ENCODE results near the gene KLHL17.

KLHL17 gene

DNA sequence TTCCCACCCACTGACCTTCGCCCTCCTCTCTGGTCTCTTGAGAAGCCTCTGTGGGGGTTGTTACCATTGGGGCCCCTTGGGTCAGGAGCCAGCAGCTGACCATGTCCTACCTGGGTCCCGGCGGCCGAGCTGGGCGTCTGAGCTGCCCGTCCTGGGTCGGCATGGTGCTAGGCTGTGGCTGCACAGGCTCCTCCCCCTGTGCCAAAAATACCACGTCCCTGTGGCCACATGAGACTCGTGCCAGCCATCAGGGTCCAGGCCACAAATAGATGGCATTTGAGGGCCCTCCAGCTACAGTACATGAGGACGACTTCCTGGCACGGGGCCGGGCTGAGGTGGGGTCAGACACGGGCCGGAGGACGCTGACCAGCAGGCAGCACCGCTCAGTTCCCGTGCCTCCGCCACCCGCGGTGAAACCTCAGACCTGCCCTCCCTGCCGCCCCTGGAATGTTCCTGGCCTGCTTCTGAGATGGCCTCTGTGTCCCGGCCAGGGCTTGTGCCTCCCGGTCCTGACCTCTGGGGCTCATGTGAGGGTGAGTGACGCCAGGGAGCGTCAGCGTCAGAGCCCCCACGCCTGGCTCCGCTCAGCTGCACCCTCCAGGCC lies 21.7 kb downstream of the KLHL17 start, which contains the start of gene PERM1:
Gene PERM1 (minus strand): TSS at position 139 of the 604 bp plus-strand sequence. CDS start 1,064 bp downstream, outside the sequence.
- Histone ChIP-seq H3K4me1 (ENCODE audit: insufficient read depth, low read length, severe bottlenecking) (no peaks in the 10 kb centered on the region), H3K9me2 (ENCODE audit: low read depth, low read length) (no peaks in the 10 kb centered on the region), H3K79me2 (ENCODE audit: insufficient read depth, low read length) (no peaks in the 10 kb centered on the region), H3K9me3 (ENCODE audit: low read length) (no peaks in the 10 kb centered on the region), H3K27me3 (ENCODE audit: insufficient read depth, low read length) (no peaks in the 10 kb centered on the region; the same call in 1 of the 2 replicates), H3K27ac (ENCODE audit: low read depth, low read length, poor library complexity, severe bottlenecking) (no peak within 1 kb of the TSS), H3F3A (ENCODE audit: insufficient read depth, low read length) (no peaks in the 10 kb centered on the region), H3K4me3 (ENCODE audit: low read depth, low read length, poor library complexity, severe bottlenecking) (no peak within 1 kb of the TSS), H3K36me3 (ENCODE audit: insufficient read depth, low read length) (no peaks in the 10 kb centered on the region), H4K20me1 (ENCODE audit: insufficient read depth, low read length) (no peaks in the 10 kb centered on the region), H2AFZ (ENCODE audit: low read length) (no peak within 1 kb of the TSS), H3K4me2 (ENCODE audit: low read length) (no peak within 1 kb of the TSS), H3K9ac (ENCODE audit: low read length) (no peak within 1 kb of the TSS)
- TF ChIP-seq CTCF (IDR thresholded peaks at IDR 0.05; ENCODE audit: low read length) = no peak
- TF ChIP-seq EZH2 (IDR thresholded peaks at IDR 0.05; ENCODE audit: borderline replicate concordance, low read length) = no peak

- no peak overlapping the region for H3K4me3 ChIP-seq (ENCODE audit: low read depth, low read length, poor library complexity, severe bottlenecking)
- TF ChIP-seq EZH2 (IDR thresholded peaks at IDR 0.05; ENCODE audit: borderline replicate concordance, low read length) (no peak), CTCF (IDR thresholded peaks at IDR 0.05; ENCODE audit: low read length) (no peak)
- H3K4me2 ChIP-seq (ENCODE audit: low read length) = no peak overlapping the region
- no peaks in the 10 kb centered on the region for H3K9me2 ChIP-seq (ENCODE audit: low read depth, low read length)
- no peaks in the 10 kb centered on the region for H3K36me3 ChIP-seq (ENCODE audit: insufficient read depth, low read length)
- H4K20me1 ChIP-seq (ENCODE audit: insufficient read depth, low read length) = no peaks in the 10 kb centered on the region
- no peaks in the 10 kb centered on the region for H3K4me1 ChIP-seq (ENCODE audit: insufficient read depth, low read length, severe bottlenecking)
- no peak overlapping the region for H3K9ac ChIP-seq (ENCODE audit: low read length)
- H3K79me2 ChIP-seq (ENCODE audit: insufficient read depth, low read length) = no peaks in the 10 kb centered on the region
- H2AFZ ChIP-seq (ENCODE audit: low read length) = no peak overlapping the region
- H3K9me3 ChIP-seq (ENCODE audit: low read length) = no peaks in the 10 kb centered on the region
- no peak overlapping the region for H3K27ac ChIP-seq (ENCODE audit: low read depth, low read length, poor library complexity, severe bottlenecking)
- no peaks in the 10 kb centered on the region; the same call in 1 of the 2 replicates for H3K27me3 ChIP-seq (ENCODE audit: insufficient read depth, low read length)
- H3F3A ChIP-seq (ENCODE audit: insufficient read depth, low read length) = no peaks in the 10 kb centered on the region
These were observed 22.5 kb downstream of the KLHL17 start for GRCh38 chr1:982765-983436.

DNA sequence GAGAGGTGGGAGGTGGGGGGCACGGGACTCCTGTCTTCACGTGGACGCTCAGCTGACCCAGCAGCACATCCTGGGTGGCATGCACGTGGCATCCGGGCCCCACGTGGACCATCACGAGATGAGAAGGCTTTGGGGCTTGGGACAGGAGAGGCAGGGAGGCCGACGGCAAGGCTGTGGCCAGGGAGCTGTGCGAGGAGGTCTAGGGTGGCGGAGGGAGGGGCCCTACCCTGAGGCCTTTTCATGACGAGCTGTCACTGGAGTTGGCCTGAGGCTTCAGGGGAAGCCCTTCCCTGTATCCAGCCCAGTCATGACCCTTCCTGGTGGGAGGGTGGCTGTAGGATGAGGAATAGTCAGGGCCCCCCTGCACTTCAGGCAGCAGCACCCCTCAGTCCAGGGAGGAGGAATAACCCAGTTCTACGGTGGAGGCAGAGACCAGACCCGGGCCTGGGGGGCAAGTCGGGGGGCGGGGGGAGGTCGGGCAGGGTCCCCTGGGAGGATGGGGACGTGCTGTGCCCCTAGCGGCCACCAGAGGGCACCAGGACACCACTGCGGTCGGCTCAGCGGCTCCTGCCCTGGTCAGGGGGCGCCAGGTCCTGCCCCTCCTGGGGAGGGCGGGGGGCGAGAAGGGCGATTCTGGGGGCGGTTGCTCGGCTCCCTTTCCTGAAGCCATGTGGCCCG lies 23.6 kb downstream of the KLHL17 start:
- H3K79me2 ChIP-seq (ENCODE audit: insufficient read depth, low read length) = no peaks in the 10 kb centered on the region
- H3K9me3 ChIP-seq (ENCODE audit: low read length) = no peaks in the 10 kb centered on the region
- H2AFZ ChIP-seq (ENCODE audit: low read length) = no peak overlapping the region
- no peak overlapping the region for H3K4me2 ChIP-seq (ENCODE audit: low read length)
- H3F3A ChIP-seq (ENCODE audit: insufficient read depth, low read length) = no peaks in the 10 kb centered on the region
- no peak overlapping the region for H3K27ac ChIP-seq (ENCODE audit: low read depth, low read length, poor library complexity, severe bottlenecking)
- H3K9me2 ChIP-seq (ENCODE audit: low read depth, low read length) = no peaks in the 10 kb centered on the region
- H3K36me3 ChIP-seq (ENCODE audit: insufficient read depth, low read length) = no peaks in the 10 kb centered on the region
- no peak overlapping the region for H3K9ac ChIP-seq (ENCODE audit: low read length)
- H4K20me1 ChIP-seq (ENCODE audit: insufficient read depth, low read length) = no peaks in the 10 kb centered on the region
- no peaks in the 10 kb centered on the region for H3K4me1 ChIP-seq (ENCODE audit: insufficient read depth, low read length, severe bottlenecking)
- peaks cover under 1% of the 10 kb centered on the region; the same call in 1 of the 2 replicates for H3K27me3 ChIP-seq (ENCODE audit: insufficient read depth, low read length)
- no peak overlapping the region for H3K4me3 ChIP-seq (ENCODE audit: low read depth, low read length, poor library complexity, severe bottlenecking)
- TF ChIP-seq CTCF (IDR thresholded peaks at IDR 0.05; ENCODE audit: low read length) (peak; percentile 68), EZH2 (IDR thresholded peaks at IDR 0.05; ENCODE audit: borderline replicate concordance, low read length) (no peak)
